Measurements from ENCODE around the gene RAB15.

GRCh38 chr14:64971491-64971942 lies 619 bp downstream of the RAB15 start:
- no peak for TF ChIP-seq POLR2A (IDR thresholded peaks at IDR 0.05; ENCODE audit: control extremely low read depth in 1 of 2, low read depth in 2 of 2, low read length in 2 of 2)
- no peak for TF ChIP-seq POLR2AphosphoS5 (IDR thresholded peaks at IDR 0.05; ENCODE audit: low read depth, low read length)
- TF ChIP-seq CREB1 (IDR thresholded peaks at IDR 0.05): no peak
- TF ChIP-seq, protein P1, sequence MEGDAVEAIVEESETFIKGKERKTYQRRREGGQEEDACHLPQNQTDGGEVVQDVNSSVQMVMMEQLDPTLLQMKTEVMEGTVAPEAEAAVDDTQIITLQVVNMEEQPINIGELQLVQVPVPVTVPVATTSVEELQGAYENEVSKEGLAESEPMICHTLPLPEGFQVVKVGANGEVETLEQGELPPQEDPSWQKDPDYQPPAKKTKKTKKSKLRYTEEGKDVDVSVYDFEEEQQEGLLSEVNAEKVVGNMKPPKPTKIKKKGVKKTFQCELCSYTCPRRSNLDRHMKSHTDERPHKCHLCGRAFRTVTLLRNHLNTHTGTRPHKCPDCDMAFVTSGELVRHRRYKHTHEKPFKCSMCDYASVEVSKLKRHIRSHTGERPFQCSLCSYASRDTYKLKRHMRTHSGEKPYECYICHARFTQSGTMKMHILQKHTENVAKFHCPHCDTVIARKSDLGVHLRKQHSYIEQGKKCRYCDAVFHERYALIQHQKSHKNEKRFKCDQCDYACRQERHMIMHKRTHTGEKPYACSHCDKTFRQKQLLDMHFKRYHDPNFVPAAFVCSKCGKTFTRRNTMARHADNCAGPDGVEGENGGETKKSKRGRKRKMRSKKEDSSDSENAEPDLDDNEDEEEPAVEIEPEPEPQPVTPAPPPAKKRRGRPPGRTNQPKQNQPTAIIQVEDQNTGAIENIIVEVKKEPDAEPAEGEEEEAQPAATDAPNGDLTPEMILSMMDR (IDR thresholded peaks at IDR 0.05; ENCODE audit: control extremely low read depth in 1 of 3, insufficient read depth in 1 of 3, low read depth in 1 of 3, low read length in 3 of 3): no peak
- no peak for TF ChIP-seq SIN3A (conservative IDR thresholded peaks at IDR 0.05 in 1 of 2, IDR thresholded peaks at IDR 0.05 in 1 of 2; ENCODE audit: low read depth in 1 of 2, low read length in 2 of 2)

Data from H1 (cell line).